Measurements from ENCODE around the gene LMCD1. TPM values are rescaled to one million over a fixed set of nuclear protein-coding genes. Genes with fewer than 3 reads are reported as not detected.

LMCD1 gene
- 9.5 TPM for total RNA-seq (ENCODE audit: unreplicated experiment)
- long read RNA-seq, full-length matches to known transcripts, result 4 of 5 reads
- long read RNA-seq, partial matches to known transcripts, result 1 of 5 reads
- long read RNA-seq, other reads (novel, unspliced or antisense), result 0 of 5 reads

- peak within 1 kb of the TSS; percentile 79 for H3K4me3 Mint-ChIP-seq (ENCODE audit: unreplicated experiment)
- no peaks in the 10 kb centered on the region for H3K9me3 Mint-ChIP-seq (ENCODE audit: unreplicated experiment)
- TF ChIP-seq CTCF (IDR thresholded peaks at IDR 0.05; ENCODE audit: unreplicated experiment), result no peak
- peak within 1 kb of the TSS; percentile 42 for H3K27ac Mint-ChIP-seq (ENCODE audit: unreplicated experiment)
- H3K36me3 Mint-ChIP-seq (ENCODE audit: low read depth, unreplicated experiment), result no peaks in the 10 kb centered on the region
- H3K4me1 Mint-ChIP-seq (ENCODE audit: unreplicated experiment), result peaks cover 26% of the 10 kb centered on the region
- peaks cover 2% of the 10 kb centered on the region for H3K27me3 Mint-ChIP-seq (ENCODE audit: unreplicated experiment)
- DNase-seq (ENCODE audit: low spot score), result peak; percentile 94
Observed at GRCh38 chr3:8501371-8502131, at the start of gene LMCD1. TSS of gene LMCD1 (plus strand) at chr3:8501823. CDS start at chr3:8501939, 116 bp downstream.

- Mint-ChIP-seq H3K27me3 (ENCODE audit: unreplicated experiment) (no peaks in the 10 kb centered on the region), H3K27ac (ENCODE audit: unreplicated experiment) (no peak overlapping the region), H3K4me3 (ENCODE audit: unreplicated experiment) (no peak overlapping the region), H3K36me3 (ENCODE audit: low read depth, unreplicated experiment) (no peaks in the 10 kb centered on the region), H3K4me1 (ENCODE audit: unreplicated experiment) (peaks cover 2% of the 10 kb centered on the region), H3K9me3 (ENCODE audit: unreplicated experiment) (no peaks in the 10 kb centered on the region)
- DNase-seq (ENCODE audit: low spot score), result no peak
- TF ChIP-seq CTCF (IDR thresholded peaks at IDR 0.05; ENCODE audit: unreplicated experiment), result no peak
Observed at GRCh38 chr3:8452112-8452511, 49.5 kb upstream of the LMCD1 start.

GRCh38 chr3:8453153-8453552 is 48.5 kb upstream of the LMCD1 start:
- Mint-ChIP-seq H3K9me3 (ENCODE audit: unreplicated experiment) (no peaks in the 10 kb centered on the region), H3K27me3 (ENCODE audit: unreplicated experiment) (no peaks in the 10 kb centered on the region), H3K4me3 (ENCODE audit: unreplicated experiment) (no peak overlapping the region), H3K4me1 (ENCODE audit: unreplicated experiment) (peaks cover 2% of the 10 kb centered on the region), H3K36me3 (ENCODE audit: low read depth, unreplicated experiment) (no peaks in the 10 kb centered on the region), H3K27ac (ENCODE audit: unreplicated experiment) (no peak overlapping the region)
- DNase-seq (ENCODE audit: low spot score), result no peak
- TF ChIP-seq CTCF (IDR thresholded peaks at IDR 0.05; ENCODE audit: unreplicated experiment), result no peak

GRCh38 chr3:8455526-8456411 is 45.9 kb upstream of the LMCD1 start:
- H3K27ac Mint-ChIP-seq (ENCODE audit: unreplicated experiment), result no peak overlapping the region
- peaks cover 2% of the 10 kb centered on the region for H3K4me1 Mint-ChIP-seq (ENCODE audit: unreplicated experiment)
- no peaks in the 10 kb centered on the region for H3K36me3 Mint-ChIP-seq (ENCODE audit: low read depth, unreplicated experiment)
- no peaks in the 10 kb centered on the region for H3K27me3 Mint-ChIP-seq (ENCODE audit: unreplicated experiment)
- H3K4me3 Mint-ChIP-seq (ENCODE audit: unreplicated experiment), result no peak overlapping the region
- TF ChIP-seq CTCF (IDR thresholded peaks at IDR 0.05; ENCODE audit: unreplicated experiment), result no peak
- no peaks in the 10 kb centered on the region for H3K9me3 Mint-ChIP-seq (ENCODE audit: unreplicated experiment)
- no peak for DNase-seq (ENCODE audit: low spot score)

All from endothelial cell (in vitro differentiated cells).